Measurements from ENCODE around the gene TMEM44. TPM values are rescaled to one million over a fixed set of nuclear protein-coding genes. Genes with fewer than 3 reads are reported as not detected.

The TMEM44 gene
- total RNA-seq, 1 experiment from 2014 or later, result 13.7 TPM

DNA sequence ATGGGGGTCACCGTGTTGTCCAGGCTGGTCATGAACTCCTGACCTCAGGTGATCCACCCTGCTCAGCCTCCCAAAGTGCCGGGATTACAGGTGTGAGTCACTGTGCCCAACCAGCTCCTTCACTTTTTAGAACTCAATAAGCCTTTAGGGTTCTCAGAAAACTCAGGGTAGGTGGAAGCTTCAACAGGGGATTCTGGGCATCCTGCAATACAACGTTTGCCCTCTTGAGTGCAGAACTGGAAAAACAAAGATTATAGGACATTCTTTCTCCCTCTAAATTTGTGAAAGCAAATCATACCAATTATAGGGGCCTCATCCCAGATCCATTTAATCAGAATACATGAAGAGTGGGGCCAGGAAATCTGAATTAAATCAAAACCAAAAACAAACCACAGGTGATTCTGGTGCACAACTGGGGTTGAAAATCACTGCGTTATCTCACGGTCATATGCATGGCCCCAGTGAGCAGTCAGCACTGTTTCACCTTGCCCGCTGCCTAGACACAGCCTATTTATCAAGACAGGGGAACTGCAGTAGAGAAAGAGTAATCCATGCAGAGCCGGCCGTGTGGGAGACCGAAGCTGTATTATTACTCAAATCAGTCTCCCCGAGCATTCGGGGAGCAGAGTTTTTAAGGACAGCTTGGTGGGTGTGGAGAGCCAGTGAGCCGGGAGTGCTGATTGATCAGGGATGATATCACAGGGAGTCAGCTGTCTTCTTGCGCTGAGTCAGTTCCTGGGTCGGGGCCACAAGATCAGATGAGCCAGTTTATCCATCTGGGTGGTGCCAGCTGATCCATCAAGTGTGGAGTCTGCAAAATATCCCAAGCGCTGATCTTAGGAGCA lies 58.4 kb downstream of the TMEM44 start (continued):
- TF ChIP-seq ZBTB43 (CRISPR knock-in tag; IDR thresholded peaks at IDR 0.05), result no peak
- TF ChIP-seq ZNF532 (CRISPR knock-in tag; IDR thresholded peaks at IDR 0.05; ENCODE audit: borderline replicate concordance), result no peak
- no peak for TF ChIP-seq GRHL2 (CRISPR knock-in tag; IDR thresholded peaks at IDR 0.05; ENCODE audit: insufficient replicate concordance, severe bottlenecking)
- no peak for TF ChIP-seq RORB (CRISPR knock-in tag; IDR thresholded peaks at IDR 0.05)
- no peak for TF ChIP-seq ZNF232 (CRISPR knock-in tag; IDR thresholded peaks at IDR 0.05)

- ATAC-seq (peak; percentile 94), DNase-seq (ENCODE audit: low spot score) (peak; percentile 40)
- Mint-ChIP-seq H3K27ac (no peak overlapping the region), H3K27me3 (ENCODE audit: low read depth) (no peaks in the 10 kb centered on the region), H3K9me3 (no peaks in the 10 kb centered on the region), H3K4me3 (no peak overlapping the region), H3K36me3 (no peaks in the 10 kb centered on the region), H3K4me1 (0 out of 2 replicates have a peak, but pooled peaks cover 2% of the 10 kb centered on the region)
- POLR2A ChIA-PET, result no interaction called here
- TF ChIP-seq CTCF (IDR thresholded peaks at IDR 0.05) (0 out of 2 replicates have a peak, but pooled peaks have one; percentile 17), FOXP1 (CRISPR knock-in tag; IDR thresholded peaks at IDR 0.05; ENCODE audit: borderline replicate concordance) (no peak)
- CTCF ChIA-PET, result interaction anchor here (0.6 to 3.3 kb wide), 24 partner anchors 9 to 240 kb away, joined by 3 to 27 read pairs (median 5); partner anchors contain the start of gene ATP13A3
Observed at GRCh38 chr3:194573680-194574437, 59.4 kb downstream of the TMEM44 start.

DNA sequence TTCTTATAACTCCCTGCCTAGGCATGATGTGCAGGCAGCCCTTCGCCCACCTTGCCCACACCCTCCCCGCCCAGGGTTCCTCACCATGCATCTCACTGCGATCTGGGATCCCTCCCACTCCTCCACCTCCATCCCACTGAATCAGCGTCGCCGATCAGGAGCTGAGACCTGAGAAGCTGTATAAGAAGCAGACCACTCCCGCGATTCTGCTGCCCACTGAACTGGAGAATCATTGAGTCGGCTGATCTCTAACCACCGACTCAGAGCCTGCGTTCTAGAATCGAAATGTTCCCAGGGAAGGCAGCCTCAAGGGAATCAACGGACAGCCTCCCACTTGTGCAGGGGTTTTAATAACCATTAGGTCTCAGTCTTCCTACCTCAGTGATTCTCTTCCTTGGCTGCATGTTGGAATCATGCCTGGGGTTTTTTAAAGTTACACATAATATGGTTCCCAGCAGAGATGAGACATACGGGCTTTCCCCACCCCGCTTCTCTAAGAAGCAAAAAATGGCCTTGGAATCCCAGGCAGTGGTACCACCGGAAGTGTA lies 60.2 kb downstream of the TMEM44 start:
- Mint-ChIP-seq H3K36me3 (no peaks in the 10 kb centered on the region), H3K27me3 (ENCODE audit: low read depth) (no peaks in the 10 kb centered on the region), H3K4me3 (no peak overlapping the region), H3K4me1 (0 out of 2 replicates have a peak, but pooled peaks cover 2% of the 10 kb centered on the region), H3K9me3 (no peaks in the 10 kb centered on the region), H3K27ac (no peak overlapping the region)
- DNase-seq (ENCODE audit: low spot score), result no peak
- ATAC-seq, result no peak
- TF ChIP-seq ETV6 (CRISPR knock-in tag; IDR thresholded peaks at IDR 0.05) (no peak), ATF1 (CRISPR knock-in tag; IDR thresholded peaks at IDR 0.05) (no peak), NFYB (CRISPR knock-in tag; conservative IDR thresholded peaks at IDR 0.05; ENCODE audit: low read depth) (no peak), NFATC4 (CRISPR knock-in tag; IDR thresholded peaks at IDR 0.05) (no peak), GRHL2 (CRISPR knock-in tag; IDR thresholded peaks at IDR 0.05; ENCODE audit: insufficient replicate concordance, severe bottlenecking) (no peak), ESRRA (CRISPR knock-in tag; IDR thresholded peaks at IDR 0.05; ENCODE audit: borderline replicate concordance) (no peak), ZNF423 (CRISPR knock-in tag; IDR thresholded peaks at IDR 0.05) (no peak), CBFB (CRISPR knock-in tag; IDR thresholded peaks at IDR 0.05; ENCODE audit: low read depth) (no peak), FOXP1 (CRISPR knock-in tag; IDR thresholded peaks at IDR 0.05; ENCODE audit: borderline replicate concordance) (no peak), HMGA2 (CRISPR knock-in tag; IDR thresholded peaks at IDR 0.05) (no peak), NR3C1 (CRISPR knock-in tag; conservative IDR thresholded peaks at IDR 0.05; ENCODE audit: low read depth) (no peak), ELF4 (CRISPR knock-in tag; IDR thresholded peaks at IDR 0.05; ENCODE audit: low read depth) (no peak), GTF2I (CRISPR knock-in tag; conservative IDR thresholded peaks at IDR 0.05) (no peak)
- TF ChIP-seq, protein P1, sequence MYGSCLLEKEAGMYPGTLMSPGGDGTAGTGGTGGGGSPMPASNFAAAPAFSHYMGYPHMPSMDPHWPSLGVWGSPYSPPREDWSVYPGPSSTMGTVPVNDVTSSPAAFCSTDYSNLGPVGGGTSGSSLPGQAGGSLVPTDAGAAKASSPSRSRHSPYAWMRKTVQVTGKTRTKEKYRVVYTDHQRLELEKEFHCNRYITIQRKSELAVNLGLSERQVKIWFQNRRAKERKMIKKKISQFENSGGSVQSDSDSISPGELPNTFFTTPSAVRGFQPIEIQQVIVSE (CRISPR knock-in tag; IDR thresholded peaks at IDR 0.05; ENCODE audit: borderline replicate concordance), result no peak
- ChIA-PET POLR2A (no interaction called here), CTCF (interaction anchor here (0.6 to 3.3 kb wide), 22 partner anchors 10 to 239 kb away, joined by 3 to 27 read pairs (median 5); partner anchors contain the start of gene ATP13A3)

All from WTC11 (cell line).